H54 (cell line): Measurements from ENCODE around the gene KCNQ4.

Experiments
- DNase-seq: peaks from one replicate; pipeline ENCODE4 v3.0.0; 2011; ENCODE audit warnings: low spot score, mixed read lengths; ENCODE audit not compliant: insufficient read length
- FAIRE-seq: peaks from 3 replicates; lab custom pipeline; 2011; peaks lifted over from hg19 to GRCh38; lab: Jason Lieb, UNC
- POLR2A ChIP-seq: IDR thresholded peaks from 2 replicates; pipeline ENCODE4 v1.6.1; 2011; ENCODE audit warnings: low read depth, mild to moderate bottlenecking, low read length

KCNQ4 gene

GRCh38 chr1:40886318-40887011, 102.9 kb downstream of the KCNQ4 start:
- no peak for FAIRE-seq
- no peak for TF ChIP-seq POLR2A
- DNase-seq: no peak

GRCh38 chr1:40887012-40887378, 103.4 kb downstream of the KCNQ4 start:
- FAIRE-seq (no peak), DNase-seq (no peak)
- no peak for TF ChIP-seq POLR2A

- TF ChIP-seq POLR2A: no peak
- DNase-seq (no peak), FAIRE-seq (no peak)
Measured at GRCh38 chr1:40887652-40888051, 104.1 kb downstream of the KCNQ4 start.
